SK-N-MC (cell line): ENCODE results near the gene ZNF611.

Experiments used
- EZH2 ChIP-seq: fragments of 200-600 bp; sonication (generic); IDR thresholded peaks from one replicate; pipeline ENCODE4 v1.6.1; 2017; ENCODE audit warnings: antibody characterized with exemption
- FOXP2 ChIP-seq: optimal IDR thresholded peaks from 2 replicates; pipeline ENCODE3; 2011; ENCODE audit warnings: mild to moderate bottlenecking, moderate library complexity; ENCODE audit not compliant: insufficient read depth; ENCODE audit errors: extremely low read length, control extremely low read depth
- POLR2AphosphoS5 ChIP-seq: IDR thresholded peaks from 2 replicates; pipeline ENCODE4 v1.6.1; 2012; ENCODE audit warnings: mild to moderate bottlenecking, low read depth, low read length, borderline replicate concordance

DNA sequence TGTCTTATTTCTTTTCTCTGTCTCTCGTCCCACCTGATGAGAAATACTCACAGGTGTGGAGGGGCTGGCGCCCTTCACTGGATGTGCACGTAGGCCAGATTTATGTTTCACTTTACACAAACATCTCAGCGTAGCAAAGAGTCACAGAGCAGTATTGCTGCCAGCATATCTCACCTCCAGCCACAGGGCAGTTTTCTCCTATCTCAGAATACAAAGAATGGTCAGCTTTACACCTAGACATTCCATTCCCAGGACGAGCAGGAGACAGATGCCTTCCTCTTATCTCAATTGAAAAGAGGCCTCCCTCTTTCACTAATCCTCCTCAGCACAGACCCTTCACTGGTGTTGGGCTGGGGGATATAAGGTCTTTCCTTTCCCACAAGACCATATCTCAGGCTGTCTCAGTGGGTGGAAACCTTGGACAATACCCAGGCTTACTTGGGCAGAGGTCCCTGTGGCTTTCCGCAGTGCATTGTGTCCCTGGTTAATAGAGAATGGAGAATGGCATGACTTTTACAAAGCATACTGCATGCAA lies 7.2 kb upstream of the ZNF611 start:
- no peak for TF ChIP-seq EZH2
- no peak for TF ChIP-seq POLR2AphosphoS5
- TF ChIP-seq FOXP2: no peak
